ENCODE results near the gene SPATA6L.

Gene SPATA6L

DNA sequence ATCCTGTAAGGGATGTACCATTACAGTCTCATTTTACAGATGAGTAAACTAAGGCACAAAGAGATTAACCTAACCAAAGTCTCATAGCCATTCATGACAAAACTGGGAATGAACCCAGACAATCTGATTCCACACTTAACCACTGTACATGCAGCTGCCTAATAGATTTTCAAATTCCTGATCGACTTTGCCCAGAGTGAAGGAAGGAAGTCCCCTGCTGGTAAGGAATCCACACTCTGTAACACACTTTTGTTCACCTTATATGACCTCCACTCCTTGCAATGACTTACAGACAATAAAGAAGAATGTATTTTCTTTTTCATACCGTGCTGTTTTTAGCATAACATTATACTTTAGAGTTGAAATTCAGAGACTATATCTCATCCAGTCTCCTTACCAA is 35.4 kb downstream of the SPATA6L start:
- Histone ChIP-seq H3K9me2 (replicated peaks; ENCODE audit: low read depth, low read length) (no peaks in the 10 kb centered on the region), H3F3A (ENCODE audit: low read depth) (no peaks in the 10 kb centered on the region; the same call in 1 of the 2 replicates), H4K20me1 (ENCODE audit: insufficient read depth, low read length, poor library complexity, severe bottlenecking) (no peaks in the 10 kb centered on the region), H3K9ac (ENCODE audit: low read depth, low read length, poor library complexity, severe bottlenecking) (no peak overlapping the region), H3K4me3 (ENCODE audit: low read length, poor library complexity, severe bottlenecking) (no peak overlapping the region), H3K9me3 (ENCODE audit: insufficient read depth, low read depth, low read length) (no peaks in the 10 kb centered on the region), H3K4me1 (ENCODE audit: insufficient read depth, low read length, poor library complexity, severe bottlenecking) (no peaks in the 10 kb centered on the region), H3K27me3 (ENCODE audit: insufficient read depth, low read length, poor library complexity, severe bottlenecking) (peaks cover 88% of the 10 kb centered on the region), H3K79me2 (ENCODE audit: insufficient read depth, low read length) (no peaks in the 10 kb centered on the region), H2AFZ (ENCODE audit: low read length) (no peak overlapping the region), H3K4me2 (ENCODE audit: low read depth, low read length, poor library complexity, severe bottlenecking) (no peak overlapping the region), H3K36me3 (ENCODE audit: insufficient read depth, low read length) (no peaks in the 10 kb centered on the region)
- TF ChIP-seq, protein P1, sequence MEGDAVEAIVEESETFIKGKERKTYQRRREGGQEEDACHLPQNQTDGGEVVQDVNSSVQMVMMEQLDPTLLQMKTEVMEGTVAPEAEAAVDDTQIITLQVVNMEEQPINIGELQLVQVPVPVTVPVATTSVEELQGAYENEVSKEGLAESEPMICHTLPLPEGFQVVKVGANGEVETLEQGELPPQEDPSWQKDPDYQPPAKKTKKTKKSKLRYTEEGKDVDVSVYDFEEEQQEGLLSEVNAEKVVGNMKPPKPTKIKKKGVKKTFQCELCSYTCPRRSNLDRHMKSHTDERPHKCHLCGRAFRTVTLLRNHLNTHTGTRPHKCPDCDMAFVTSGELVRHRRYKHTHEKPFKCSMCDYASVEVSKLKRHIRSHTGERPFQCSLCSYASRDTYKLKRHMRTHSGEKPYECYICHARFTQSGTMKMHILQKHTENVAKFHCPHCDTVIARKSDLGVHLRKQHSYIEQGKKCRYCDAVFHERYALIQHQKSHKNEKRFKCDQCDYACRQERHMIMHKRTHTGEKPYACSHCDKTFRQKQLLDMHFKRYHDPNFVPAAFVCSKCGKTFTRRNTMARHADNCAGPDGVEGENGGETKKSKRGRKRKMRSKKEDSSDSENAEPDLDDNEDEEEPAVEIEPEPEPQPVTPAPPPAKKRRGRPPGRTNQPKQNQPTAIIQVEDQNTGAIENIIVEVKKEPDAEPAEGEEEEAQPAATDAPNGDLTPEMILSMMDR (conservative IDR thresholded peaks at IDR 0.05; ENCODE audit: low read length): no peak
- TF ChIP-seq EZH2phosphoT487 (IDR thresholded peaks at IDR 0.05; ENCODE audit: borderline replicate concordance): no peak

DNA sequence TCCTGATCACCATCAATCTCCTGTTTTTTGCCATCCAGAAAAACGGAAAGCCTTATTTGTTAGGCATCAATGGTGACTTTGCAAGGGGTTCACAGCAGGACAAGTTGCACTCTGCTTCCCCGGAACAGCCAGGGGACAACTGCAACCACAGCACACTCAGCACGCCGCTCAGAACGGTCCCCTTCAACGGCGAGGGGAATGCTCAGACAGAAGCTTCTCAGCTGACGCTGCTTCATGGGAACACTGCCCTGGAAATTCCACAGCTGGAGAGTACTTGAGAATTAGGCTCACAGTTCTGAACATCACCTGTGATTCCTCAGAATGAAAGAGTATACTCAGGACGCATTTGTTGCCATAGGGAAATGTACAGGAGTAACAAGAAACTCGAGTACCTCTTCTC is 44.3 kb downstream of the SPATA6L start:
- H3K27me3 ChIP-seq (ENCODE audit: insufficient read depth, low read length, poor library complexity, severe bottlenecking): peaks cover 92% of the 10 kb centered on the region
- H3K4me2 ChIP-seq (ENCODE audit: low read depth, low read length, poor library complexity, severe bottlenecking): no peak overlapping the region
- no peaks in the 10 kb centered on the region for H3K9me3 ChIP-seq (ENCODE audit: insufficient read depth, low read depth, low read length)
- H3K4me3 ChIP-seq (ENCODE audit: low read length, poor library complexity, severe bottlenecking): no peak overlapping the region
- no peaks in the 10 kb centered on the region for H3F3A ChIP-seq (ENCODE audit: low read depth)
- H2AFZ ChIP-seq (ENCODE audit: low read length): no peak overlapping the region
- no peaks in the 10 kb centered on the region for H3K9me2 ChIP-seq (replicated peaks; ENCODE audit: low read depth, low read length)
- peaks cover 14% of the 10 kb centered on the region for H3K4me1 ChIP-seq (ENCODE audit: insufficient read depth, low read length, poor library complexity, severe bottlenecking)
- no peaks in the 10 kb centered on the region for H4K20me1 ChIP-seq (ENCODE audit: insufficient read depth, low read length, poor library complexity, severe bottlenecking)
- H3K36me3 ChIP-seq (ENCODE audit: insufficient read depth, low read length): no peaks in the 10 kb centered on the region
- no peak overlapping the region for H3K9ac ChIP-seq (ENCODE audit: low read depth, low read length, poor library complexity, severe bottlenecking)
- TF ChIP-seq, protein P1 (conservative IDR thresholded peaks at IDR 0.05; ENCODE audit: low read length): no peak
- no peak for TF ChIP-seq EZH2phosphoT487 (IDR thresholded peaks at IDR 0.05; ENCODE audit: borderline replicate concordance)
- H3K79me2 ChIP-seq (ENCODE audit: insufficient read depth, low read length): no peaks in the 10 kb centered on the region

DNA sequence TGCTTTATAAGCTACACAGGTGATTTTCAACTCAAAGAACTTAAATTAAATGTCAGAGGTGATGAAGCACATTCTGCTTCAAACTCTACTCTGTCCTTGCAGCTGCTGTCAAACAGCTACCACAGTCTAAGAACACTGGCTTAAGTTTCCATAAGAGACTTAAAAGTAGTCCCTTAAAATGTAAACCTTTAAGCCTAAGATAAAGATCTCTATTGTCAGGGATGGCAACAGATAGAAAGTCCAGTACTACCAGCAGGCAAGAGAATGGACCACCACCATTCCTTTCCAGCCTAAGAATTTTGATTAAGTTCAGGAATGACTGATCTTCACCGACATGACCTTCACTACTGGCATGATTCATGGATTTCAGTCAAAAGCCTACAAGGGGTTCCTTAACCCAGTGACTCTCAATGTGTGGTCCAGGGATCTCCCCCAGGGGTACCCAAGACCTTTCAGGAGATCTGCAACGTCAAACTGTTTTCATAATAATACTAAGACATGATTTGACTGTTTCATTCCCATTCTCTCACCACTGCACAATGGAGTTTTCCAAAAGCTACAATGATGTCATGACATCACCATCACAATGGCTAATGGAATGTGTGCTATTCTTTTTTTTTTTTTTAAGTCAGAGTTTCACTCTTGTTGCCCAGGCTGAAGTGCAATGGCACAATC is 45.3 kb downstream of the SPATA6L start:
- H3K36me3 ChIP-seq (ENCODE audit: insufficient read depth, low read length): no peaks in the 10 kb centered on the region
- H3K4me1 ChIP-seq (ENCODE audit: insufficient read depth, low read length, poor library complexity, severe bottlenecking): peaks cover 14% of the 10 kb centered on the region
- no peak for TF ChIP-seq EZH2phosphoT487 (IDR thresholded peaks at IDR 0.05; ENCODE audit: borderline replicate concordance)
- TF ChIP-seq, protein P1 (conservative IDR thresholded peaks at IDR 0.05; ENCODE audit: low read length): no peak
- H3K9me2 ChIP-seq (replicated peaks; ENCODE audit: low read depth, low read length): no peaks in the 10 kb centered on the region
- H2AFZ ChIP-seq (ENCODE audit: low read length): no peak overlapping the region
- H4K20me1 ChIP-seq (ENCODE audit: insufficient read depth, low read length, poor library complexity, severe bottlenecking): no peaks in the 10 kb centered on the region
- no peaks in the 10 kb centered on the region for H3K9me3 ChIP-seq (ENCODE audit: insufficient read depth, low read depth, low read length)
- H3F3A ChIP-seq (ENCODE audit: low read depth): no peaks in the 10 kb centered on the region
- no peaks in the 10 kb centered on the region for H3K79me2 ChIP-seq (ENCODE audit: insufficient read depth, low read length)
- no peak overlapping the region for H3K4me3 ChIP-seq (ENCODE audit: low read length, poor library complexity, severe bottlenecking)
- H3K27me3 ChIP-seq (ENCODE audit: insufficient read depth, low read length, poor library complexity, severe bottlenecking): peaks cover 92% of the 10 kb centered on the region
- no peak overlapping the region for H3K9ac ChIP-seq (ENCODE audit: low read depth, low read length, poor library complexity, severe bottlenecking)
- no peak overlapping the region for H3K4me2 ChIP-seq (ENCODE audit: low read depth, low read length, poor library complexity, severe bottlenecking)

Measured in Loucy (cell line).